Kidney tubule cell (primary cell): ENCODE data around the gene OSBPL8.
A peak's percentile ranks its signal among the peaks of the same experiment; 100 is the strongest.

Experiments used
- DNase-seq: peaks from one replicate; pipeline ENCODE4 v3.0.0-alpha.2; 2018; ENCODE audit warnings: low spot score

The OSBPL8 gene

GRCh38 chr12:76307083-76307482 is 252.5 kb downstream of the OSBPL8 start:
- no peak for DNase-seq

GRCh38 chr12:76303989-76304460 is 255.5 kb downstream of the OSBPL8 start:
- peak; percentile 27 for DNase-seq

- DNase-seq, result no peak
Observed at GRCh38 chr12:76303365-76303764, 256.2 kb downstream of the OSBPL8 start.
